Sigmoid colon (tissue), 3 donors: ENCODE results near the gene VSTM4.

Source experiments
- CTCF ChIP-seq, 4 experiments: fragments of 450-650 bp in 3 of 4; fragments of 200-600 bp in 1 of 4; IDR thresholded peaks; one replicate each; pipeline ENCODE4 v1.5.1; 2016 to 2019; ENCODE audit warnings: antibody characterized with exemption in 4 of 4, mild to moderate bottlenecking in 3 of 4, moderate library complexity in 2 of 4
- POLR2A ChIP-seq, 2 donors: fragments of 450-650 bp; IDR thresholded peaks; one replicate each; pipeline ENCODE4 v1.6.1; 2016; ENCODE audit warnings: antibody characterized with exemption in 2 of 2, mild to moderate bottlenecking in 2 of 2, moderate library complexity in 2 of 2

DNA sequence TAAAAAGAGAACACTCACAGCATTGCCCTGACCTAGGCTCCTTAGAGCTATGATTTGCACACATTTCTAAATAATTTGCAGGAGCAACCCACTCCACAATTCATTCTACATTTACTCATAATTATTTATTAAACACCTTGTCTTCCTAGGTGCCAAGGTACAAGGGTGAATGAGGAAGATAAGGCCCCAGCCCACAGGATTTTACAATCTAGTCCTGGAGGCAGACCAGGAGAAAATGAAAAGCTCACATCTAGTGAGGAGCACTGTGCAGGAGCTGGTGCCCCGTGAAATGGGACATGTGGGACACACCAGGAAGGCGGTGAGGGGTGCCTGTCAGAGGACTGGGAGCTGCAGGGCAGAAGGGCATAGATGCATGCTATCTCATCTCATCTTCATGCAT is 116.0 kb downstream of the VSTM4 start:
- TF ChIP-seq CTCF (IDR thresholded peaks at IDR 0.05), result no peak
- TF ChIP-seq POLR2A (IDR thresholded peaks at IDR 0.05), result no peak
